Tibial artery (tissue), 4 donors: Measurements from ENCODE around the gene PFN3.

Source experiments
- DNase-seq, 2 donors: peaks; one replicate each; pipeline ENCODE4 v3.0.0-alpha.2; 2019
- H3K27ac ChIP-seq, 2 donors: fragments of 200-600 bp; sonication (generic) in 1 of 2; 1 replicate in 1 of 2; 2 replicates in 1 of 2; pipeline ENCODE4 v1.5.1; 2018 to 2019; ENCODE audit warnings: mild to moderate bottlenecking in 1 of 2
- H3K27me3 ChIP-seq, 2 donors: fragments of 200-600 bp; sonication (generic) in 1 of 2; one replicate each; pipeline versions ENCODE4 v1.5.1 to v1.6.0; 2016 to 2019
- H3K36me3 ChIP-seq, 3 donors: fragments of 200-600 bp; sonication (generic) in 2 of 3; one replicate each; pipeline ENCODE4 v1.5.1; 2016 to 2019; ENCODE audit warnings: mild to moderate bottlenecking in 2 of 3
- H3K4me1 ChIP-seq, 4 donors: fragments of 200-600 bp; sonication (generic) in 2 of 4; 1 replicate in 3 of 4; 2 replicates in 1 of 4; pipeline ENCODE4 v1.5.1; 2016 to 2019
- H3K4me3 ChIP-seq, 2 donors: fragments of 200-600 bp; sonication (generic) in 1 of 2; 1 replicate in 1 of 2; 2 replicates in 1 of 2; pipeline ENCODE4 v1.5.1; 2018 to 2019; ENCODE audit warnings: mild to moderate bottlenecking in 2 of 2
- H3K9me3 ChIP-seq, 3 donors: fragments of 200-600 bp; sonication (generic) in 1 of 3; one replicate each; pipeline ENCODE4 v1.5.1; 2016 to 2019
- intact Hi-C: fragments of 100-400 bp; cut with DNase I; formaldehyde crosslinking; loops from one replicate; pipeline ENCODE4 v1.15.0; 2023; ENCODE audit warnings: low total_unique reads
- TF ChIP-seq, protein P1 (sequence below), 2 experiments: fragments of 200-600 bp in 1 of 2; fragments of 450-650 bp in 1 of 2; IDR thresholded peaks; one replicate each; pipeline ENCODE4 v1.5.1; 2017 to 2019; ENCODE audit warnings: antibody characterized with exemption in 2 of 2, mild to moderate bottlenecking in 1 of 2, moderate library complexity in 1 of 2

The PFN3 gene

GRCh38 chr5:177414481-177414880 lies 14.0 kb upstream of the PFN3 start:
- no peak overlapping the region for H3K4me3 ChIP-seq
- no peak overlapping the region for H3K27ac ChIP-seq
- intact Hi-C loops = no loop called here
- H3K9me3 ChIP-seq = no peaks in the 10 kb centered on the region
- TF ChIP-seq, protein P1, sequence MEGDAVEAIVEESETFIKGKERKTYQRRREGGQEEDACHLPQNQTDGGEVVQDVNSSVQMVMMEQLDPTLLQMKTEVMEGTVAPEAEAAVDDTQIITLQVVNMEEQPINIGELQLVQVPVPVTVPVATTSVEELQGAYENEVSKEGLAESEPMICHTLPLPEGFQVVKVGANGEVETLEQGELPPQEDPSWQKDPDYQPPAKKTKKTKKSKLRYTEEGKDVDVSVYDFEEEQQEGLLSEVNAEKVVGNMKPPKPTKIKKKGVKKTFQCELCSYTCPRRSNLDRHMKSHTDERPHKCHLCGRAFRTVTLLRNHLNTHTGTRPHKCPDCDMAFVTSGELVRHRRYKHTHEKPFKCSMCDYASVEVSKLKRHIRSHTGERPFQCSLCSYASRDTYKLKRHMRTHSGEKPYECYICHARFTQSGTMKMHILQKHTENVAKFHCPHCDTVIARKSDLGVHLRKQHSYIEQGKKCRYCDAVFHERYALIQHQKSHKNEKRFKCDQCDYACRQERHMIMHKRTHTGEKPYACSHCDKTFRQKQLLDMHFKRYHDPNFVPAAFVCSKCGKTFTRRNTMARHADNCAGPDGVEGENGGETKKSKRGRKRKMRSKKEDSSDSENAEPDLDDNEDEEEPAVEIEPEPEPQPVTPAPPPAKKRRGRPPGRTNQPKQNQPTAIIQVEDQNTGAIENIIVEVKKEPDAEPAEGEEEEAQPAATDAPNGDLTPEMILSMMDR (IDR thresholded peaks at IDR 0.05) = no peak
- no peaks in the 10 kb centered on the region for H3K27me3 ChIP-seq
- DNase-seq = no peak
- H3K36me3 ChIP-seq = no peaks in the 10 kb centered on the region
- no peaks in the 10 kb centered on the region for H3K4me1 ChIP-seq

DNA sequence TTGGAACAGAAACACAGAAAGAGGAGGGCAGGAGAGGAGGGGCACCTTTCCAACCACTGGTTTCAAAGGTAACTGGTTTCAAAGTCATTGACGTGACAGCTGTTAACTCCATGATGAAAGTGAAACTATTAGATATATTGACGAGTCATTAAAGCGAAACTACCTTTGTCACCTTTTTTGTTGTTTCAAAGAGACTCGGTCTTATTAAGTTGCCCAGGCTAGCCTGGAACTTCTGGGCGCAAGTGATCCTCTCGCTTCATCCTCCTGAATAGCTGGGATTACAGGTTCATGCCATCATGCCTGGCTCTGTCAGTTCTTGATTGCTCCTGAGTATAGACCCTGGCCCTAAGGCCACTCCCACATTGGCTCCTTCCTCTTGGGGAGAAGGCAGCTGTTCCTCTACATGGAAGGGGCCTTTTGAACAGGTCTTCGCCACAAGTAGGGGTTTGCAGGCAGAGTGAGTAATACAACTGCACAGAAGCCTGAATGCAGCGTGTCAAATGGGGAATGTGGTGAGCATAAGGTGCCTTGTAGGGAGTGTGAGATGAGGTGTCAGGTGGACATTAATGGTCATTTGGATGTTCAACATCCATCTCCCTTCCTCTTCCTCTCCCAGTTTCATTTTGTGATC lies 12.3 kb upstream of the PFN3 start:
- Histone ChIP-seq H3K36me3 (no peaks in the 10 kb centered on the region), H3K27ac (no peak overlapping the region), H3K27me3 (peaks cover 0 to 3% of the 10 kb centered on the region in 2 donors), H3K4me3 (no peak overlapping the region), H3K9me3 (no peaks in the 10 kb centered on the region), H3K4me1 (no peaks in the 10 kb centered on the region)
- intact Hi-C loops = no loop called here
- TF ChIP-seq, protein P1 (IDR thresholded peaks at IDR 0.05) = no peak
- no peak for DNase-seq

DNA sequence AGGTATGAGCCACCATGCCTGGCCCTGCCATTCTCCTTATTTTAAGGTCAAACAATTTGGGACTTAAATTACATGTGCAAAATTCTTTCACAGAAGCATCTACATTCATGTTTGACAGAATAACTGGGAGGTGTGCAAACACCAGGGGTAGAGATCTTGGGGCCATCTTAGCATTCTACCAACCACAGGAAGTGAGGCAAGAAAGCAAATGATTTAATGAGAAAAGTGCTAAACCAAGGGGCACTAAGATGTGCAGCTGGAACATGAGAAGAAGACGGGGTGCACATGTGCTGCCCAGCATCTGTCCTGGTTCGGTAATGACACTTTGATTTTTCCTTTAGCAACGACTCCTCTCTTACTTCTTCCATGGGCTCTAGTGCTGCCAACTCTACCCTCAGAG lies 10.1 kb upstream of the PFN3 start:
- TF ChIP-seq, protein P1 (IDR thresholded peaks at IDR 0.05) = no peak
- intact Hi-C loops = no loop called here
- H3K4me3 ChIP-seq = no peak overlapping the region
- peaks cover 0 to 6% of the 10 kb centered on the region in 2 donors for H3K27me3 ChIP-seq
- H3K9me3 ChIP-seq = no peaks in the 10 kb centered on the region
- DNase-seq = no peak
- H3K36me3 ChIP-seq = no peaks in the 10 kb centered on the region
- H3K4me1 ChIP-seq = no peaks in the 10 kb centered on the region
- H3K27ac ChIP-seq = no peak overlapping the region

DNA sequence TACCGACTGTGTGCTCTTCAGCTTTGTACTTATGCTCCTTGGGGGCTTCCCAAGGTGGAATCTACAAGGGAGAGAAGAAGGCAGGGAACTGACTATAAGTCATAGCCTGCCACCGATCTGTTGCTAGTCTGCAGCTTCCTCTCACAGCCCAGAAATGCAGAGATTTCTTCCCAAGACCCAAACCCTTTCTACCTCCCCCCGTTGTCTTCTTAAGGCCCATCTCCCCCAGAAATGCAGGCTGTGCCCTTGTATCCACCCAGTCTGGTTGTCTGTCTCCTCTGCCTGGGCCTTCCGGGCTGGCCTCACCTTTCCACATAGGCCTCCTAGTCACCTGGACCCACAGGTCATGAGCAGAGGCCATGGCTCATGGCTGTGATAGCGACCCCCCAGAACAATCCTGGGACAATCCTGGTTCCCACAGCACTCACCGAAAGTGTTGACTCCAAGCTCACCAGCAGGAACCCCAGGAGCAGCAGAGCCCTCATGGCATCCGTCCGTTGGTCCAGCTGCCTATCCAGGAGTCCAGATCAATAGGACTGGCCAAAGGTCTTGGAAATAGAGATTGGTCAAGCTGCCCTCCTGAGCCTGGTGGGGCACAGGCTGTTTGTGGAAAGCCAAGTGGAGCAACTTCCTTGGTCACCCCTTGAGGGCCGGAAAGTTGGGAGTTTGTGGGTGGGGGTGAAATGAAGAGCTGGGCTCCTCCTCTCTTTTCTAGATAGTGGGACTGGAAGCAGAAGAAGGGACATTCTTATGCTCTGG lies 8.8 kb upstream of the PFN3 start, which contains the start of gene F12:
Gene F12, minus strand, starts transcription at position 522 of the 759 bp plus-strand sequence. Its CDS starts 37 bp downstream, at position 485.
- H3K9me3 ChIP-seq = no peaks in the 10 kb centered on the region
- H3K4me1 ChIP-seq = peaks cover 0 to 8% (median 5%) of the 10 kb centered on the region in 4 donors
- H3K4me3 ChIP-seq = no peak within 1 kb of the TSS
- peaks cover 0 to 14% of the 10 kb centered on the region in 2 donors for H3K27me3 ChIP-seq
- no peak for DNase-seq
- TF ChIP-seq, protein P1 (IDR thresholded peaks at IDR 0.05) = no peak
- H3K27ac ChIP-seq = no peak within 1 kb of the TSS
- intact Hi-C loops = no loop called here
- no peaks in the 10 kb centered on the region for H3K36me3 ChIP-seq

DNA sequence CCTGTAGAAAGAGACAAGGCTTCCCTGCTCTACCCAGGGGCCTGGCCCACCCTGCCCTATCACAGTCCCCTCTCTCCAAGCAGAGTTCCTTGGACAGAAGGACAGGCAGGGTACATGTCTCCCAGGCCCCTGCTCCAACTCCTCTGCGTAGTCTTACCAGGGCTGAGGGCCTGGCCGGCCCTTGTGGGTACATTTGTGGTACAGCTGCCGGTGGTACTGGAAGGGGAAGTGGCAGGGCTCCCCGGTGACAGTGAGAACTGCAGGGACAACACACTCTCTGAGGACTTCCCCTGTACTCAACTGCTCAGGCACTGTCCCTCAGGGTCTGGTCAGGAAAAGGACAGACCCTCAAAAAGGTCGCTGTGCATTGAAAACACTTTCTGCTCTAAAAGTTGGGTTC lies 5.3 kb upstream of the PFN3 start:
- no peaks in the 10 kb centered on the region for H3K36me3 ChIP-seq
- H3K4me1 ChIP-seq = peaks cover 0 to 31% (median 27%) of the 10 kb centered on the region in 4 donors
- no peak for DNase-seq
- H3K27me3 ChIP-seq = peaks cover 0 to 49% of the 10 kb centered on the region in 2 donors
- intact Hi-C loops = loop anchor here (2.0 kb wide), 1 partner anchor 49 kb away; no protein-coding TSS in a partner anchor
- H3K27ac ChIP-seq = no peak overlapping the region
- H3K4me3 ChIP-seq = no peak overlapping the region
- no peaks in the 10 kb centered on the region for H3K9me3 ChIP-seq
- TF ChIP-seq, protein P1 (IDR thresholded peaks at IDR 0.05) = no peak
